Neural progenitor cell (in vitro differentiated cells): Measurements from ENCODE around the gene B3GAT2.

Source experiments
- CTCF ChIP-seq: fragments of 200-600 bp; sonication (generic); IDR thresholded peaks from 2 replicates; pipeline ENCODE4 v1.5.1; 2017; ENCODE audit warnings: antibody characterized with exemption, mild to moderate bottlenecking
- EZH2 ChIP-seq: fragments of 200-600 bp; sonication (generic); IDR thresholded peaks from 2 replicates; pipeline ENCODE4 v1.6.1; 2017; ENCODE audit warnings: antibody characterized with exemption, mild to moderate bottlenecking, moderate library complexity
- EZH2phosphoT487 ChIP-seq: fragments of 200-600 bp; sonication (generic); IDR thresholded peaks from 2 replicates; pipeline ENCODE4 v1.6.1; 2017; ENCODE audit warnings: antibody characterized with exemption

GRCh38 chr6:70819646-70820045 lies 137.2 kb downstream of the B3GAT2 start:
- TF ChIP-seq CTCF: no peak
- no peak for TF ChIP-seq EZH2phosphoT487
- TF ChIP-seq EZH2: no peak
